HG03066 (cell line): Measurements from ENCODE around the gene SOWAHA.

Experiments
- ATAC-seq: cut with Tn5 transposase; IDR thresholded peaks from one replicate; pipeline ENCODE4 v1.9.1; 2021; ENCODE audit warnings: low read depth; ENCODE audit not compliant: unreplicated experiment

The SOWAHA gene

GRCh38 chr5:132825033-132825833, 12.1 kb downstream of the SOWAHA start:
- no peak for ATAC-seq

GRCh38 chr5:132825834-132826391, 12.8 kb downstream of the SOWAHA start:
- no peak for ATAC-seq

- ATAC-seq, result no peak
These were observed 13.5 kb downstream of the SOWAHA start for GRCh38 chr5:132826424-132827082.

- no peak for ATAC-seq
These were observed 15.0 kb downstream of the SOWAHA start for GRCh38 chr5:132827943-132828673.

GRCh38 chr5:132828846-132829494, 15.9 kb downstream of the SOWAHA start:
- ATAC-seq, result no peak

- peak; percentile 75 for ATAC-seq
These were observed 16.8 kb downstream of the SOWAHA start for GRCh38 chr5:132829742-132830435.

- peak; percentile 74 for ATAC-seq
These were observed 17.5 kb downstream of the SOWAHA start, which contains the start of gene SHROOM1 for GRCh38 chr5:132830436-132831094. Gene SHROOM1 (minus strand): TSS chr5:132830647. CDS start chr5:132826140, 4,507 bp downstream.

- no peak for ATAC-seq
These were observed 18.2 kb downstream of the SOWAHA start for GRCh38 chr5:132831095-132831860.

- ATAC-seq, result no peak
These were observed 19.5 kb downstream of the SOWAHA start for GRCh38 chr5:132832612-132833011.

GRCh38 chr5:132834057-132834456, 21.0 kb downstream of the SOWAHA start:
- ATAC-seq, result no peak

- ATAC-seq, result no peak
These were observed 23.8 kb downstream of the SOWAHA start for GRCh38 chr5:132836852-132837251.

GRCh38 chr5:132837868-132838267, 24.8 kb downstream of the SOWAHA start:
- ATAC-seq, result no peak

- no peak for ATAC-seq
These were observed 25.6 kb downstream of the SOWAHA start for GRCh38 chr5:132838516-132839282.

GRCh38 chr5:132839426-132840301, 26.6 kb downstream of the SOWAHA start:
- ATAC-seq, result no peak

- no peak for ATAC-seq
These were observed 27.2 kb downstream of the SOWAHA start for GRCh38 chr5:132840313-132840712.

- no peak for ATAC-seq
These were observed 27.8 kb downstream of the SOWAHA start for GRCh38 chr5:132840896-132841295.

- no peak for ATAC-seq
These were observed 28.2 kb downstream of the SOWAHA start for GRCh38 chr5:132841305-132841704.
